ENCODE results near the gene OR4D5.

DNA sequence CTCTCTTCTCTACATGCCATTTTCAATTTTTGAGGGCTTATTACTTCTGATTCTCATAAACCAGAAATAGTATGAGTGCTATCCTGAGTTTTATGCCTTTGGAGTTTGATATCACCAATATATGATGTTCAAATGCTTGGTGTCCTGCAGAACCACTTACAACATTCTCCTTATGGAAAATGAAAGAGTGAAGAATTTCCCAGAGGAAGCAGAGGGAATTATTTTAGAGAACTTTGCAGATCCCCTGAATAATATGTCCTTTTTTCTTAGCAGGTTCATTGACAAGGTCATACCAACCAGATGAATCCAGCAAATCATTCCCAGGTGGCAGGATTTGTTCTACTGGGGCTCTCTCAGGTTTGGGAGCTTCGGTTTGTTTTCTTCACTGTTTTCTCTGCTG lies at the start of gene OR4D5:
- TF ChIP-seq, protein P1, sequence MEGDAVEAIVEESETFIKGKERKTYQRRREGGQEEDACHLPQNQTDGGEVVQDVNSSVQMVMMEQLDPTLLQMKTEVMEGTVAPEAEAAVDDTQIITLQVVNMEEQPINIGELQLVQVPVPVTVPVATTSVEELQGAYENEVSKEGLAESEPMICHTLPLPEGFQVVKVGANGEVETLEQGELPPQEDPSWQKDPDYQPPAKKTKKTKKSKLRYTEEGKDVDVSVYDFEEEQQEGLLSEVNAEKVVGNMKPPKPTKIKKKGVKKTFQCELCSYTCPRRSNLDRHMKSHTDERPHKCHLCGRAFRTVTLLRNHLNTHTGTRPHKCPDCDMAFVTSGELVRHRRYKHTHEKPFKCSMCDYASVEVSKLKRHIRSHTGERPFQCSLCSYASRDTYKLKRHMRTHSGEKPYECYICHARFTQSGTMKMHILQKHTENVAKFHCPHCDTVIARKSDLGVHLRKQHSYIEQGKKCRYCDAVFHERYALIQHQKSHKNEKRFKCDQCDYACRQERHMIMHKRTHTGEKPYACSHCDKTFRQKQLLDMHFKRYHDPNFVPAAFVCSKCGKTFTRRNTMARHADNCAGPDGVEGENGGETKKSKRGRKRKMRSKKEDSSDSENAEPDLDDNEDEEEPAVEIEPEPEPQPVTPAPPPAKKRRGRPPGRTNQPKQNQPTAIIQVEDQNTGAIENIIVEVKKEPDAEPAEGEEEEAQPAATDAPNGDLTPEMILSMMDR (IDR thresholded peaks at IDR 0.05): no peak
- TF ChIP-seq POLR2A (IDR thresholded peaks at IDR 0.05) (no peak), EP300 (IDR thresholded peaks at IDR 0.05; ENCODE audit: low read depth) (no peak), POLR2AphosphoS5 (IDR thresholded peaks at IDR 0.05) (no peak)

Measured in transverse colon (tissue), 4 donors.